RWPE2 (cell line): ENCODE data around the gene NDUFA11.
A peak's percentile ranks its signal among the peaks of the same experiment; 100 is the strongest.
"Not testable (repeated sequence)": the region's sequence is repeated elsewhere in the genome, so short reads cannot be mapped to it uniquely, and the experiment has no call there.

Experiments used
- ATAC-seq: fragments of 200-7000 bp; cut with Tn5 transposase; 3 replicates; pipeline ENCODE4 v1.9.1; 2021; ENCODE audit warnings: low read depth
- DNase-seq: peaks from one replicate; pipeline ENCODE4 v3.0.0-alpha.2; 2020; ENCODE audit warnings: low spot score
- H3K27ac ChIP-seq: fragments of 450-650 bp; 2 replicates; pipeline ENCODE4 v1.5.1; 2017; ENCODE audit warnings: mild to moderate bottlenecking; ENCODE audit not compliant: poor library complexity, severe bottlenecking
- H3K27me3 ChIP-seq: fragments of 250-450 bp; sonication (Bioruptor Pico); 2 replicates; pipeline ENCODE4 v1.5.1; 2021; ENCODE audit warnings: mild to moderate bottlenecking, moderate library complexity; ENCODE audit not compliant: insufficient read depth, poor library complexity, severe bottlenecking
- H3K36me3 ChIP-seq: fragments of 250-450 bp; sonication (Bioruptor Pico); 2 replicates; pipeline ENCODE4 v1.5.1; 2020; ENCODE audit warnings: low read depth, mild to moderate bottlenecking, moderate library complexity
- H3K4me1 ChIP-seq: fragments of 250-450 bp; sonication (Bioruptor Pico); 2 replicates; pipeline ENCODE4 v1.5.1; 2021; ENCODE audit warnings: mild to moderate bottlenecking, moderate library complexity; ENCODE audit not compliant: insufficient read depth, poor library complexity, severe bottlenecking
- H3K4me3 ChIP-seq: fragments of 250-450 bp; sonication (Bioruptor Pico); 2 replicates; pipeline ENCODE4 v1.5.1; 2021; ENCODE audit warnings: mild to moderate bottlenecking, moderate library complexity; ENCODE audit not compliant: severe bottlenecking
- H3K9me3 ChIP-seq: fragments of 250-450 bp; sonication (Bioruptor Pico); 2 replicates; pipeline ENCODE4 v1.5.1; 2021; ENCODE audit warnings: mild to moderate bottlenecking, moderate library complexity; ENCODE audit not compliant: severe bottlenecking
- CTCF ChIP-seq: fragments of 450-650 bp; IDR thresholded peaks from one replicate; pipeline ENCODE4 v1.5.1; 2017; ENCODE audit warnings: mild to moderate bottlenecking, moderate library complexity; ENCODE audit not compliant: poor library complexity, severe bottlenecking

NDUFA11 gene

GRCh38 chr19:5857203-5858081, 46.1 kb downstream of the NDUFA11 start:
- DNase-seq = no peak
- no peak for ATAC-seq
- Histone ChIP-seq H3K36me3 (no peaks in the 10 kb centered on the region), H3K4me3 (no peak overlapping the region), H3K27me3 (no peaks in the 10 kb centered on the region), H3K4me1 (no peaks in the 10 kb centered on the region), H3K27ac (no peak overlapping the region), H3K9me3 (no peaks in the 10 kb centered on the region)
- TF ChIP-seq CTCF = no peak

- not testable (repeated sequence) for H3K36me3 ChIP-seq, H3K27ac ChIP-seq, ATAC-seq, DNase-seq, H3K4me3 ChIP-seq, H3K27me3 ChIP-seq, H3K4me1 ChIP-seq, H3K9me3 ChIP-seq
Measured at GRCh38 chr19:5855151-5855550, 48.4 kb downstream of the NDUFA11 start.

GRCh38 chr19:5854121-5854520, 49.5 kb downstream of the NDUFA11 start:
- H3K36me3 ChIP-seq, DNase-seq, H3K9me3 ChIP-seq, H3K27me3 ChIP-seq, H3K4me3 ChIP-seq, ATAC-seq, H3K27ac ChIP-seq: not testable (repeated sequence)
- H3K4me1 ChIP-seq = peaks cover 12% of the 10 kb centered on the region

GRCh38 chr19:5851302-5851701, 52.3 kb downstream of the NDUFA11 start, which contains the start of gene FUT3:
Gene FUT3, minus strand, starts transcription at chr19:5851449.
- no peak within 1 kb of the TSS for H3K27ac ChIP-seq
- peaks cover 12% of the 10 kb centered on the region for H3K4me1 ChIP-seq
- peak; percentile 58 for ATAC-seq
- H3K4me3 ChIP-seq = peak within 1 kb of the TSS; percentile 15
- DNase-seq = no peak
- H3K9me3 ChIP-seq = no peaks in the 10 kb centered on the region
- TF ChIP-seq CTCF = no peak
- no peaks in the 10 kb centered on the region for H3K36me3 ChIP-seq
- H3K27me3 ChIP-seq = no peaks in the 10 kb centered on the region

GRCh38 chr19:5850743-5851293, 52.8 kb downstream of the NDUFA11 start:
- ATAC-seq = peak; percentile 75
- no peak for TF ChIP-seq CTCF
- H3K27me3 ChIP-seq = no peaks in the 10 kb centered on the region
- H3K4me1 ChIP-seq = peaks cover 12% of the 10 kb centered on the region
- DNase-seq = no peak
- H3K9me3 ChIP-seq = no peaks in the 10 kb centered on the region
- no peaks in the 10 kb centered on the region for H3K36me3 ChIP-seq
- peak overlapping the region; percentile 15 for H3K4me3 ChIP-seq
- no peak overlapping the region for H3K27ac ChIP-seq

- no peak for DNase-seq
- no peak for TF ChIP-seq CTCF
- Histone ChIP-seq H3K9me3 (no peaks in the 10 kb centered on the region), H3K36me3 (no peaks in the 10 kb centered on the region), H3K4me1 (peaks cover 12% of the 10 kb centered on the region), H3K27me3 (no peaks in the 10 kb centered on the region), H3K4me3 (no peak overlapping the region), H3K27ac (no peak overlapping the region)
- ATAC-seq = no peak
Measured at GRCh38 chr19:5850189-5850588, 53.4 kb downstream of the NDUFA11 start.

- not testable (repeated sequence) for ATAC-seq, H3K27me3 ChIP-seq, H3K9me3 ChIP-seq, H3K36me3 ChIP-seq, H3K4me3 ChIP-seq, DNase-seq, H3K27ac ChIP-seq
- H3K4me1 ChIP-seq = peaks cover 12% of the 10 kb centered on the region
Measured at GRCh38 chr19:5848621-5849020, 55.0 kb downstream of the NDUFA11 start.

- H3K27me3 ChIP-seq, H3K9me3 ChIP-seq, DNase-seq, H3K36me3 ChIP-seq, ATAC-seq, H3K27ac ChIP-seq, H3K4me3 ChIP-seq: not testable (repeated sequence)
- H3K4me1 ChIP-seq = peaks cover 12% of the 10 kb centered on the region
Measured at GRCh38 chr19:5847846-5848245, 55.7 kb downstream of the NDUFA11 start.
